ENCODE data around the gene RANBP9.

The RANBP9 gene

GRCh38 chr6:13742961-13743735, 31.5 kb upstream of the RANBP9 start:
- H4K8ac ChIP-seq (ENCODE audit: low read depth, low read length): no peak overlapping the region
- DNase-seq: no peak
- no peak overlapping the region for H3K56ac ChIP-seq (ENCODE audit: low read length)
- H3K79me1 ChIP-seq (ENCODE audit: low read length): no peaks in the 10 kb centered on the region
- no peak overlapping the region for H3K9ac ChIP-seq (ENCODE audit: low read length)
- no peak overlapping the region for H3K23ac ChIP-seq (ENCODE audit: low read length)
- no peaks in the 10 kb centered on the region for H3K4me1 ChIP-seq (ENCODE audit: control insufficient read depth, low read depth, low read length)
- H2AK5ac ChIP-seq (ENCODE audit: low read length): no peak overlapping the region
- no peak overlapping the region for H2BK120ac ChIP-seq (ENCODE audit: low read depth, low read length)
- no peak overlapping the region for H3K27ac ChIP-seq (ENCODE audit: low read depth, low read length)
- no peaks in the 10 kb centered on the region for H3K79me2 ChIP-seq (ENCODE audit: control insufficient read depth, insufficient read depth, low read length)
- no peak overlapping the region for H2BK15ac ChIP-seq (replicated peaks; ENCODE audit: low read depth)
- no CpG with 5 or more reads among the region's 56 CpGs for WGBS (ENCODE audit: extremely low coverage, insufficient coverage, low lambda C conversion rate)
- no peak overlapping the region for H2BK5ac ChIP-seq (ENCODE audit: low read length)
- no peak overlapping the region for H3K4me3 ChIP-seq (ENCODE audit: low read length)
- no peak overlapping the region for H3K18ac ChIP-seq (ENCODE audit: low read length)
- H3K27me3 ChIP-seq (ENCODE audit: insufficient read depth, low read length, poor library complexity): no peaks in the 10 kb centered on the region
- H3K4ac ChIP-seq (ENCODE audit: low read depth, low read length): no peak overlapping the region
- H4K5ac ChIP-seq (ENCODE audit: low read length): no peak overlapping the region
- H3K36me3 ChIP-seq (ENCODE audit: control insufficient read depth, insufficient read depth, low read length): no peaks in the 10 kb centered on the region
- no peak overlapping the region for H3K4me2 ChIP-seq (ENCODE audit: low read length)

GRCh38 chr6:13741365-13741764, 29.7 kb upstream of the RANBP9 start:
- no peak overlapping the region for H3K18ac ChIP-seq (ENCODE audit: low read length)
- no peaks in the 10 kb centered on the region for H3K79me1 ChIP-seq (ENCODE audit: low read length)
- H3K9ac ChIP-seq (ENCODE audit: low read length): no peak overlapping the region
- no CpG with 5 or more reads among the region's 4 CpGs for WGBS (ENCODE audit: extremely low coverage, insufficient coverage, low lambda C conversion rate)
- H3K4me2 ChIP-seq (ENCODE audit: low read length): no peak overlapping the region
- no peak overlapping the region for H2BK120ac ChIP-seq (ENCODE audit: low read depth, low read length)
- H3K23ac ChIP-seq (ENCODE audit: low read length): no peak overlapping the region
- no peaks in the 10 kb centered on the region for H3K4me1 ChIP-seq (ENCODE audit: control insufficient read depth, low read depth, low read length)
- no peak overlapping the region for H2AK5ac ChIP-seq (ENCODE audit: low read length)
- H3K36me3 ChIP-seq (ENCODE audit: control insufficient read depth, insufficient read depth, low read length): no peaks in the 10 kb centered on the region
- H3K27ac ChIP-seq (ENCODE audit: low read depth, low read length): no peak overlapping the region
- no peak overlapping the region for H4K5ac ChIP-seq (ENCODE audit: low read length)
- H4K8ac ChIP-seq (ENCODE audit: low read depth, low read length): no peak overlapping the region
- no peak overlapping the region for H2BK5ac ChIP-seq (ENCODE audit: low read length)
- H3K4ac ChIP-seq (ENCODE audit: low read depth, low read length): no peak overlapping the region
- H3K79me2 ChIP-seq (ENCODE audit: control insufficient read depth, insufficient read depth, low read length): no peaks in the 10 kb centered on the region
- DNase-seq: no peak
- no peak overlapping the region for H3K4me3 ChIP-seq (ENCODE audit: low read length)
- H3K56ac ChIP-seq (ENCODE audit: low read length): no peak overlapping the region
- no peak overlapping the region for H2BK15ac ChIP-seq (replicated peaks; ENCODE audit: low read depth)
- H3K27me3 ChIP-seq (ENCODE audit: insufficient read depth, low read length, poor library complexity): no peaks in the 10 kb centered on the region

DNA sequence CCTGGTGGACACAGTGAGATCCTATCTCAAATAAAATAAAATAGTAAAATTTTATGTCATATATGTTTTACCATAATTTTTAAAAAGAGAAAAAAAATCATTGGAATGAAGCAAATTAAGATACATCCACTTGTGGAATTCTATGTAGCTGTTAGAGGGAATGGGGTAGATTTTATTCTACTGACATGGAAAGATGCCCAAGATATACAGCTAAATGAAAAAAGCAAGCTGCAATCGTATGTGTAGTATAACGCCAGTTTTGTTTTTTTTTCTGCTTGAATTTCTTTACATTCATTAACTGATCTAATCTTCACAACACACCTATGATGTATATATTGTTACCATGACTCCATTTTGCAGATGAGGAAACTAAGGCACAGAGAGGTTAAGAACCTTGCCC, 23.4 kb upstream of the RANBP9 start:
- Histone ChIP-seq H2AK5ac (ENCODE audit: low read length) (no peak overlapping the region), H2BK15ac (replicated peaks; ENCODE audit: low read depth) (no peak overlapping the region), H3K18ac (ENCODE audit: low read length) (no peak overlapping the region), H3K79me1 (ENCODE audit: low read length) (no peaks in the 10 kb centered on the region), H3K4ac (ENCODE audit: low read depth, low read length) (no peak overlapping the region), H3K9ac (ENCODE audit: low read length) (no peak overlapping the region), H4K8ac (ENCODE audit: low read depth, low read length) (no peak overlapping the region), H3K79me2 (ENCODE audit: control insufficient read depth, insufficient read depth, low read length) (no peaks in the 10 kb centered on the region), H3K4me2 (ENCODE audit: low read length) (no peak overlapping the region), H3K23ac (ENCODE audit: low read length) (no peak overlapping the region), H3K4me3 (ENCODE audit: low read length) (no peak overlapping the region), H3K4me1 (ENCODE audit: control insufficient read depth, low read depth, low read length) (no peaks in the 10 kb centered on the region), H4K5ac (ENCODE audit: low read length) (no peak overlapping the region), H2BK120ac (ENCODE audit: low read depth, low read length) (no peak overlapping the region), H3K36me3 (ENCODE audit: control insufficient read depth, insufficient read depth, low read length) (no peaks in the 10 kb centered on the region), H3K27ac (ENCODE audit: low read depth, low read length) (no peak overlapping the region), H3K56ac (ENCODE audit: low read length) (no peak overlapping the region), H2BK5ac (ENCODE audit: low read length) (no peak overlapping the region), H3K27me3 (ENCODE audit: insufficient read depth, low read length, poor library complexity) (no peaks in the 10 kb centered on the region)
- no peak for DNase-seq
- WGBS (ENCODE audit: extremely low coverage, insufficient coverage, low lambda C conversion rate): no CpG with 5 or more reads among the region's 2 CpGs

DNA sequence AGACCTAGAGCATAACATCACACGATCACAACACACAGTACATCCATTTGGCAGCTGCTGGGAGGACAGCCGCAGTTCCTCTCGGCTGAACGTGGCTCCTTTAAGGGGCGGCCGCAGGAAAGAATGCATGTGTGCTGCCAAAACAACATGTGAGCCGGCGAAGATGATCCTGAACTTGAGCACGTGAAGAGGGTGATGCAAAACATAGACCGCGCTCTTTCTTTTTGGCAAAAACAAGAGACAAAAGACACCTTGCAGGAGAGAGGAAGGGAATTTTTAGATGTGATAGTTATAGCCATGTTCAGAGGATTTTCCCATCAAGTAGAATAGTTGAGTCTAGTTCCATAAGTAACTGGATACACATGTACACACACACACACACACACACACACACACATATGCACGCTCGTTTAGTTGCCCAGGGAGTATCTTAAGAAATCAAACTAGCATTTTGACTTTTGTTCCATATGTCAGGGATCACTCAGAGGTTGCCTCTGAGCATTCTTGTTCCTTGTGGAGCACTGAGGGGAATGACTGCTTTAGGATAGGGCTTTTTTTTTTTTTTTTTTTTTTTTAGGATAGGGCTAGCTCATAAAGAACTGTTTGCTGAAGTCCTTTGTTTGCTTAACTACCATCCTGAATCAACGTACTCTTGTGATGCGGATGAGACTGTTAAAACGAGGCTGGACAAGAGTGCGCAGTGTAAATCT, 21.7 kb upstream of the RANBP9 start:
- no peak overlapping the region for H3K4me3 ChIP-seq (ENCODE audit: low read length)

GRCh38 chr6:13730704-13731103, 19.1 kb upstream of the RANBP9 start:
- H2AK5ac ChIP-seq (ENCODE audit: low read length): no peak overlapping the region
- no peaks in the 10 kb centered on the region for H3K79me1 ChIP-seq (ENCODE audit: low read length)
- no peak overlapping the region for H3K27ac ChIP-seq (ENCODE audit: low read depth, low read length)
- no peak overlapping the region for H2BK120ac ChIP-seq (ENCODE audit: low read depth, low read length)
- no peak overlapping the region for H3K4me2 ChIP-seq (ENCODE audit: low read length)
- H3K36me3 ChIP-seq (ENCODE audit: control insufficient read depth, insufficient read depth, low read length): no peaks in the 10 kb centered on the region
- DNase-seq: no peak
- no peaks in the 10 kb centered on the region for H3K4me1 ChIP-seq (ENCODE audit: control insufficient read depth, low read depth, low read length)
- H3K56ac ChIP-seq (ENCODE audit: low read length): no peak overlapping the region
- no CpG with 5 or more reads among the region's 7 CpGs for WGBS (ENCODE audit: extremely low coverage, insufficient coverage, low lambda C conversion rate)
- no peaks in the 10 kb centered on the region for H3K79me2 ChIP-seq (ENCODE audit: control insufficient read depth, insufficient read depth, low read length)
- no peak overlapping the region for H3K4ac ChIP-seq (ENCODE audit: low read depth, low read length)
- no peaks in the 10 kb centered on the region for H3K27me3 ChIP-seq (ENCODE audit: insufficient read depth, low read length, poor library complexity)
- no peak overlapping the region for H3K4me3 ChIP-seq (ENCODE audit: low read length)
- no peak overlapping the region for H4K5ac ChIP-seq (ENCODE audit: low read length)
- no peak overlapping the region for H4K8ac ChIP-seq (ENCODE audit: low read depth, low read length)
- no peak overlapping the region for H2BK15ac ChIP-seq (replicated peaks; ENCODE audit: low read depth)
- H3K23ac ChIP-seq (ENCODE audit: low read length): no peak overlapping the region
- H3K9ac ChIP-seq (ENCODE audit: low read length): no peak overlapping the region
- no peak overlapping the region for H2BK5ac ChIP-seq (ENCODE audit: low read length)
- H3K18ac ChIP-seq (ENCODE audit: low read length): no peak overlapping the region

More for the DNA sequence above, 21.7 kb upstream of the RANBP9 start:
- Histone ChIP-seq H3K23ac (ENCODE audit: low read length) (no peak overlapping the region), H2AK5ac (ENCODE audit: low read length) (no peak overlapping the region), H2BK15ac (replicated peaks; ENCODE audit: low read depth) (no peak overlapping the region), H4K8ac (ENCODE audit: low read depth, low read length) (no peak overlapping the region), H3K4me1 (ENCODE audit: control insufficient read depth, low read depth, low read length) (no peaks in the 10 kb centered on the region), H4K5ac (ENCODE audit: low read length) (no peak overlapping the region), H3K9ac (ENCODE audit: low read length) (no peak overlapping the region), H2BK5ac (ENCODE audit: low read length) (no peak overlapping the region), H3K4me2 (ENCODE audit: low read length) (no peak overlapping the region), H3K27me3 (ENCODE audit: insufficient read depth, low read length, poor library complexity) (no peaks in the 10 kb centered on the region), H3K27ac (ENCODE audit: low read depth, low read length) (no peak overlapping the region), H2BK120ac (ENCODE audit: low read depth, low read length) (no peak overlapping the region), H3K36me3 (ENCODE audit: control insufficient read depth, insufficient read depth, low read length) (no peaks in the 10 kb centered on the region), H3K79me1 (ENCODE audit: low read length) (no peaks in the 10 kb centered on the region), H3K79me2 (ENCODE audit: control insufficient read depth, insufficient read depth, low read length) (no peaks in the 10 kb centered on the region), H3K18ac (ENCODE audit: low read length) (no peak overlapping the region), H3K4ac (ENCODE audit: low read depth, low read length) (no peak overlapping the region), H3K56ac (ENCODE audit: low read length) (no peak overlapping the region)
- WGBS (ENCODE audit: extremely low coverage, insufficient coverage, low lambda C conversion rate): no CpG with 5 or more reads among the region's 17 CpGs
- DNase-seq: peak; percentile 7

Data from mesendoderm (in vitro differentiated cells).